Measurements from ENCODE around the gene WNT3A.
"Not testable (repeated sequence)": the region's sequence is repeated elsewhere in the genome, so short reads cannot be mapped to it uniquely, and the experiment has no call there.

WNT3A gene, protein sequence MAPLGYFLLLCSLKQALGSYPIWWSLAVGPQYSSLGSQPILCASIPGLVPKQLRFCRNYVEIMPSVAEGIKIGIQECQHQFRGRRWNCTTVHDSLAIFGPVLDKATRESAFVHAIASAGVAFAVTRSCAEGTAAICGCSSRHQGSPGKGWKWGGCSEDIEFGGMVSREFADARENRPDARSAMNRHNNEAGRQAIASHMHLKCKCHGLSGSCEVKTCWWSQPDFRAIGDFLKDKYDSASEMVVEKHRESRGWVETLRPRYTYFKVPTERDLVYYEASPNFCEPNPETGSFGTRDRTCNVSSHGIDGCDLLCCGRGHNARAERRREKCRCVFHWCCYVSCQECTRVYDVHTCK
- 0 to 0.04 reads per million in 2 donors for total RNA-seq

DNA sequence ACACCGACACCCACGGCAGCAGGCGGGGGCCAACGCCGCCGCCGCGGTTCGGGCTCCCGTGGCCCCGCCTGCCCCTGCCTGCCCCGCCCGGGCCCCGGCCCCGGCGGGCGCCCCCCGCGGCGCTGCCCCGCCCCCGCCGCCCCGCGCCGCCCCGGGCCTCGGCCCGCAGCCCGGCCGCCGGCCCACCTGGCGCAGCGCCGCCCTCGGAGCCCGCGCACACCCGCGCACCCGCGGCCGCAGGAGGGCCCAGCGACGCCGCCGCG lies at the start of gene WNT3A:
WNT3A (plus strand) TSS at position 213 of the 263 bp plus-strand sequence. CDS start 131 bp downstream, outside the sequence.
- no peak for DNase-seq

DNA sequence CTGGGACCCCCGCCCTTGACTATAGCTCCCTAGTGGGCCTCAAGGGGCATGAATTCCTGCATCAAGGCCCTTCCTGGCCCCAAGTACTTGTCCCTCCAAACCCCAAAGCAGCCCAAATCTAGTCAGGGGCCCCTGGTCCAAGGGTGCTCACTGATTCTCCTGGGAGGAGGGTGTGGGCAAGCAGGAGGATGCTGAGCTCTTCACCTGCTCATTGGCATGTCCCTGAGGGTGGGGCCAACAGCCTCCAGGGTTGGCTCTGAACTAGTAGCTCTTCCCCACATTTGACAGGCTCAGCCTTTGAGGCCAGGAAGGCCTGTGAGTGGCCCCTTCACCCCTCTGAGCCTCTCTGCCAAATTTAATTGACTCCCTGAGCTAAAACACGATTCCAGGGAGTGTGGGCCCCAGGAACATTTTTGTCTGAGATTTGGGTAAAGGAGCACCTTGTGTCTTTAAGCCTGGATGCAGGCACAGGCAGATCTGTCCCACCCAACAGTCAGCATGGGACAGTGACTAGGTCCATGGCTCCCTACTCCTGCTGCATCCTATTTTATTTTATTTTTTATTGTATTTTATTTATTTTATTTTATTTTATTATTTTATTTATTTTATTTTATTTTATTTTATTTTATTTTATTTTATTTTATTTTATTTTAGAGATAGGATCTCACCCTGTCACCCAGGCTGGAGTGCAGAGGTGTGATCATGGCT lies 48.0 kb upstream of the WNT3A start:
- no peak for DNase-seq

DNA sequence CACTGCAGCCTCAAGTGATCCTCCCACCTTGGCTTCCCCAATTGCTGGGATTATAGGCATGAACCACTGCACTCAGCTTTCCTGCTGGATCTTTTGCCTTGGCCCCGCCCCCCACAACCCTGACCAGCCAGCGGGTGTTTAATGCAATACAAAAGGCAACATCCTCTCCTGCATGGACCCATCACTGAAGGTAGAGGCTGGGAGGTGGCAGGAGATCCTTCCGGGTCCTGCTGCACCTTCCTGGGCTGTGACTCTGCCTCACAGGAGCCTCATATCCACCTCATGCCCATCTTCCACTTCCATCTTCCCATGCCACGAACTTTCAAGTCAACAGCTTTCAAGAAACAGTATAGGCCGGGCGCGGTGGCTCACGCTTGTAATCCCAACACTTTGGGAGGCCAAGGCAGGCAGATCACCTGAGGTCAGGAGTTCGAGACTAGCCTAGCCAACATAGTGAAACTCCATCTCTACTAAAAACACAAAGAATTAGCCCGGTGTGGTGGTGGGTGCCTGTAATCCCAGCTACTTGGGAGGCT lies 47.4 kb upstream of the WNT3A start:
- no peak for DNase-seq

DNA sequence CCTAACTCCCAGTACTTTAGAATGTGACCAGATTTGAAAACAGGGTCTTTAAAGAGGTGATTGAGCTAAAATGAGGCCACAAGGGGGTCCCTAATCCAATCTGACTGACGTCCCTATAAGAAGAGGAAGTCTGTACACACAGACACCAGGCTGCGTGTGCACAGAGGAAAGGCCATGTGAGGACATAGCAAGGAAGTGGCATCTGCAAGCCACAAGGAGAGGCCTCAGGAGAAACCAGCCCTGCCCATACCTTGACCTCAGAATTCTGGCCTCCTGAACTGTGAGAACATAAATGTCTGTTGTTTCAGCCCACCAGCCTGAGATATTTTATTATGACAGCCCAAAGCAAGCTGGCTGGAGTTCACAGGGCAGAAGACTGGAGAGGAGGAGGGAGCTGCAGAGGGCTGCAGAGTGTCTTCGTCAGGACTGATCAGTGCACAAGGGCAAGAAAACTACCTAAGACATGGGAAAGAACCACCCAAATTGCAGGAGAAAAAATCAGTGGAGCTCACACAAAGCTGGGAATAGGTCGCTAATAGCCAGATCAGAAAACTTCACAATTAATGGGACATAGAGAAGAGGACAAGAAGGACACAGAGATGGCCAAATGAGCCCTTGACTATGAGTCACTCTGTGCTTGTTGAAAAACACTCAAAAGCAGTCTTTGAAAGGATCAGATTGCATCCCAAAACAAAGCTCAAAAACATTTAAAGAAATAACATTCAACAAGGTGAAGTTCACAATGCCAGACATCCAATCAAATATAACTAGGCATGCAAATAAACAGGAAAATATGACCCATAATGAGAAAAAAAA lies 44.9 kb upstream of the WNT3A start:
- DNase-seq, result no peak

DNA sequence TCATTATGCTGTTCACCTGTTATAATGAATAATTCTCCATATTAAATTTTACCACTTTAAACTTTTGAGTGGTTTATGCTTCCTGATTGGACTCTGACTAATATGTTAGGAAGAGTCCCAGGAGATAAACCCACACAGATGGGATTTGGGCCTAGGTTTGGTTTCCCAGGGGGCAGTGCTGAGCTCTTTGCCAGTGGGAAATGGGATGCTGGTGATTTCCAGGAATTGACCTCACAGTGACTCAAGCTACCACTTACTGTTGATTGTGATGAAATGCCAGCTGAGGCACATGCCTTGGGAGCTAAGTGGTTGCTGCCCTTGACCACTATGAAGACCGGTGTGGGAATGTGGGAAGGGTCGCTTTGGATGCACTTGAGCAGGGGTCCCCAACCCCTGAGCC lies 40.1 kb upstream of the WNT3A start:
- not testable (repeated sequence) for DNase-seq

- DNase-seq, result not testable (repeated sequence)
Measured at GRCh38 chr1:227967815-227968214, 39.0 kb upstream of the WNT3A start.

DNA sequence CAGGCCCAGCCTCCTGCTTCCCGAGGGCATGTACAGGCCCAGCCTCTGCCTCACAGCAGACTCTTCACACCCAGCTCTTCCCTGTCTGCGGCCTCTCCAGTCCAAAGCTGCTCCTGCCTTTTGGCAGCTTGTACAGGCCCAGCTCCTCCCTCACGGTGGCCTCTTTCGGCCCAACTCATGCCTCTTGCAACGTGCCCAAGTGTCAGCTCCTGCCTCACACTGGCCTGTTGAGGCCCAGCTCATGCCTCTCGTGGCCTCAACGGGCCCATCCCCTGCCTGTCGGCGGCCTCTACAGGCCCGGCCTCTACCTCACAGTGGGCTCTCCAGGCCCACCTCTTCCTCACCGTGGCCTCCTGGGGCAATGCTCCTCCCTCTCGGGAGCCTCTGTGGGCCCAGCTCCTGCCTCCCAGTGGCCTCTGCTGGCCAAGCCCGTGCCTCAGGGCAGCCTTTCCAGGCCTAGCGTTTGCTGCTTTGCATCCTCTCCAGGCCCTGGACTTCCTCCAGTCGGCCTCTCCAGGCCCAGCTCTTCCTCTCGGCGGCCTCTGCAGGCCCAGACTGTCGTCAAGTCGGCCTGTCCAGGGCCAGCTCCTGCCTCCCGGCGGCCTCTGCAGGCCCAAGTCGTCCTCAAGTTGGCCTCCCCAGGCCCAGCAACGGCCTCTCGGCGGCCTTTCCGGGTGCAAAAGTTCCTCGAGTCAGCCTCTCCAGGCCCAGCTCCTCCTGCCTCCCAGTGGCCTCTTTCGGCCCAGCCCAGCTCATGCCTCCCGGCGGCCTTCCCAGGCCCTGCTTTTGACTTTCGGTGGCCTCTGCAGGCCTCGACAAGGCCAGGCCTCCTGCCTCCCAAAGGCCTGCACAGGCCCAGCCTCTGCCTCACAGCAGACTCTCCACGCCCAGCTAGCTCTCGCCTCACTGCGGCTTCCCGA lies 36.5 kb upstream of the WNT3A start:
- not testable (repeated sequence) for DNase-seq

DNA sequence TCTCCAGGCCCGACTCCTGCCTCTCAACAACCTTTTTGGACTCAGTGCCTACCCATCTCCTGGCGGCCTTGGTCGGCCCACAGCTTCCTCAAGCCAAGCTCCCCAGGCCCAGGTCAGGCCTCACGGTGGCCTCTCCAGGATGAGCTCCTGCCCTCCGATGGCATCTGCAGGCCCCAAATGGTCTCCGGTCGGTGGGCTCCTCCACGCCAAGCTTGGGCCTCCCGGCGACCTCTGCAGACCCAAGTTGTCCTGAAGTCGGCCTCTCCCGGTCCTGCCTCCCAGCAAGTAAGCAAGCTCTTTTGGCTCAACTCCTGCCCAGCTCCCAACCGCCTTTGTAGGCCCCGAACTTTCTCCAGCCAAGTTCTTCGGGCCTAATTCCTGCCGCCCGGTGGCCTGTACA lies 35.6 kb upstream of the WNT3A start:
- not testable (repeated sequence) for DNase-seq

DNA sequence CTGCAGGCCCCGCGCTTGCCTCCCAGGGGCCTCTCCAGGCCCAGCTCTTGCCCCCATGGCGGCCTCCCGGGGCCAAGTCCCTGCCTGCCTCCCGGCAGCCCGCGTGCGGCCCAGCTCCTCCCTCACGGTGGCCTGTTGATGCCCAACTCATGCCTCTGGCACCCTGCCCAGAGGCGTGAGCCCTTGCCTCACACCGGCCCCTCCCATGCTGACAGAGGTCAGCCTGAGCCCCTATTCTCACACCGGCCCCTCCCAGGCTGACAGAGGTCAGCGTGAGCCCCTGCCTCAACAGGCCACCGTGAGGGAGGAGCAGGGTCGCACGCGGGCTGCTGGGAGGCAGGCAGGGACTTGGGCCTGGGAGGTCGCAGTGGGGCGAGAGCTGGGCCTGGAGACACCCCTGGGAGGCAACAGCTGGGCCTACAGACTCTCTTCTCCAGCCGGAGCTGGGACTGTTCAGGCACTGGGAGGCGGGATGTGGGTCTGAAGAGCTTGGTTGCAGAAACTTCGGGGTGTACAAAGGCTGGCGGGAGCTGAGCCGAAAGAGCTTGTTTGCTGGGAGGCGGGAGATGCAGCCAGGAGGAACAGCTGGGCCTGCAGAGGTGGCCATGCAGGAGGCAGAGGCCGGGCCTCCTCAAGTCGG lies 35.0 kb upstream of the WNT3A start:
- DNase-seq, result not testable (repeated sequence)

DNA sequence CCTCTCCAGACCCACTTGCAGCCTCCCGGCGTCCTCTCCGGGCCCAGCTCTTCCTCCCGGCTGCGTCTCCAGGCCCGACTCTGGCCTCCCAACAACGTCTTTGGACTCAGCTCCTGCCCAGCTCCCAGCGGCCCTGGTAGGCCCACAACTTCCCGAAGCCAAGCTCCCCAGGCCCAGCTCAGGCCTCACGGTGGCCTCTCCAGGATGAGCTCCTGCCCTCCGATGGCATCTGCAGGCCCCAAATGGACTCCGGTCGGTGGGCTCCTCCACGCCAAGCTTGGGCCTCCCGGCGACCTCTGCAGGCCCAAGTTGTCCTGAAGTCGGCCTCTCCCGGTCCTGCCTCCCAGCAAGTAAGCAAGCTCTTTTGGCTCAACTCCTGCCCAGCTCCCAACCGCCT lies 34.5 kb upstream of the WNT3A start:
- not testable (repeated sequence) for DNase-seq

DNA sequence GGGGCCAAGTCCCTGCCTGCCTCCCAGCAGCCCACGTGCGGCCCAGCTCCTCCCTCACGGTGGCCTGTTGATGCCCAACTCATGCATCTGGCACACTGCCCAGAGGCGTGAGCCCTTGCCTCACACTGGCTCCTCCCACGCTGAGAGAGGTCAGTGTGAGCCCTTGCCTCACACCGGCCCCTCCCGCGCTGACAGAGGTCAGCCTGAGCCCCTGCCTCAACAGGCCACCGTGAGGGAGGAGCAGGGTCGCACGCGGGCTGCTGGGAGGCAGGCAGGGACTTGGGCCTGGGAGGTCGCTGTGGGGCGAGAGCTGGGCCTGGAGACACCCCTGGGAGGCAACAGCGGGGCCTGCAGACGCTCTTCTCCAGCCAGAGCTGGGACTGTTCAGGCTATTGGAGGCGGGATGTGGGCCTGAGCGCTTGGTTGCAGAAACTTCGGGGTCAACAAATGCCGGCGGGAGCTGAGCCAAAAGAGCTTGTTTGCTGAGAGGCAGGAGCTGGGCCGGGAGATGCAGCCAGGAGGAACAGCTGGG lies 33.9 kb upstream of the WNT3A start:
- not testable (repeated sequence) for DNase-seq

DNA sequence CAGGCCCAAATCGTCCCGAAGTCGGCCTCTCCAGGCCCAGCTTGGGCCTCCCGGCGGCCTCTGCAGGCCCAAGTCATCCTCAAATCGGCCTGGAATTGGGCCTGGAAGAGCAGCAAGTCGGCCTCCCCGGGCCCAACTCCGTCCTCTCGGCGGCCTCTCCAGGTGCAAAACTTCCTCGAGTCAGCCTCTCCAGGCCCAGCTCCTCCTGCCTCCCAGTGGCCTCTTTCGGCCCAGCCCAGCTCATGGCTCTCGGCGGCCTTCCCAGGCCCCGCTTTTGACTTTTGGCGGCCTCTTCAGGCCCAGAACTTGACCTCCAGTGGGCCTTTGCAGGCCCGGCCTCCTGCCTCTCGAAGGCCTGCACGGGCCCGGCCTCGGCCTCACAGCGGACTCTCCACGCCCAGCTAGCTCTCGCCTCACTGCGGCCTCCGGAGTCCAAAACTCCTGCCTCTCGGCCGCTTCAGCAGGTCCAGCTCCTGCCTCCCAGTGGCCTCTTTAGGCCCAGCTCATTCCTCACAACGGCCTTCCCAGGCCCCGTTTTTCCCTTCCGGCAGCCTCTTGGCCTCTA lies 33.0 kb upstream of the WNT3A start:
- not testable (repeated sequence) for DNase-seq

DNA sequence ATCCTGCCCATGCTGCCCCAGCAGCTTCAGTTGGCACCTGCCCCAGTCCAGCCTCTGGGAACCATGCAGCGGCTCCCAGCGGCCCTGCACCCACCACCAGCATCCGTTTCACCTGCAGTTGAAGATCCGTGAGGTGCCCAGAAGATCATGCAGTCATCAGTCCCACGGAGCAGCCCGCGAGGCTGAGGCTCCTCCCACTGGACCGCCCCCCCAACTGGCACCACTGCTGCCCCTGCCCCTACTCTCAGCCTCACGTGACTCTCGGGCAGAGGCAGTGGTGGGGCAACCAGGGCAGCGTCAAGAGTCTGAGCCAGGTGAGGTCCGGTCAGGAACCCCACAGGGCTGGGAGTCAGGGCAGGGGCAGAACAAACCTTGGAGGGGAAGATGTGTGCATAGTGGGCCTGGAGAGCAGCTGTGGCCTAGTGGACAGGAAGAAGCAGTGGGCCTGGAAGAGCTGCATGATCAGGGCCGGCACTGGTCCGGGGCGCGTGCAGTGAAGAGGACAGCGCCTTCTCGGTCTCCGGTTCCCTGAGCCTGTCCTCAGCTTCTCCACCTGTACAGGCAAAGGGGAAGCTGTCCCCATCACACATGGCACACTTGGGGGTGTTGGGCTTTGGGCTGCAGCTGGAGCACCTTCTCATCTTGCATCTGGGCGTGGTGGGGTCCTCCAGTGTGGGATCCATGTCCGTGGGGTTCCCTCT lies 31.1 kb upstream of the WNT3A start:
- DNase-seq, result not testable (repeated sequence)

DNA sequence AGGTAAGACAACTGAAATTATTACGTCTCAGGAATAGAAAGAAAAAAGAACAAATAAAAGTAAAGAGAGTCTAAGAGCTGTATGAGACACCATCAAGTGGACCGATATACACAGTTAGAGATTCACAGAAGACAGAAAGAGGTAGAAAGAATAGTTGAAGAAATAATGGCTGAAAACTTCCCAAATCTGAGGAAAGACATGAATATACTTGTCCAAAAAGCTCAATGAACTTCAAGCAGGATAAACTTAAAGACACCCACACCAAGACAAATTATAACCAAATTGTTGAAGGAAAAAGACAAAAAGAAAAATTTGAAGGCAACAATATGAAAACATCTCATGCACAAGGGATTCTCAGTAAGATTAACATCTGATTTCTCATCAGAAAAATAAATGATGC lies 19.6 kb upstream of the WNT3A start:
- DNase-seq, result no peak

DNA sequence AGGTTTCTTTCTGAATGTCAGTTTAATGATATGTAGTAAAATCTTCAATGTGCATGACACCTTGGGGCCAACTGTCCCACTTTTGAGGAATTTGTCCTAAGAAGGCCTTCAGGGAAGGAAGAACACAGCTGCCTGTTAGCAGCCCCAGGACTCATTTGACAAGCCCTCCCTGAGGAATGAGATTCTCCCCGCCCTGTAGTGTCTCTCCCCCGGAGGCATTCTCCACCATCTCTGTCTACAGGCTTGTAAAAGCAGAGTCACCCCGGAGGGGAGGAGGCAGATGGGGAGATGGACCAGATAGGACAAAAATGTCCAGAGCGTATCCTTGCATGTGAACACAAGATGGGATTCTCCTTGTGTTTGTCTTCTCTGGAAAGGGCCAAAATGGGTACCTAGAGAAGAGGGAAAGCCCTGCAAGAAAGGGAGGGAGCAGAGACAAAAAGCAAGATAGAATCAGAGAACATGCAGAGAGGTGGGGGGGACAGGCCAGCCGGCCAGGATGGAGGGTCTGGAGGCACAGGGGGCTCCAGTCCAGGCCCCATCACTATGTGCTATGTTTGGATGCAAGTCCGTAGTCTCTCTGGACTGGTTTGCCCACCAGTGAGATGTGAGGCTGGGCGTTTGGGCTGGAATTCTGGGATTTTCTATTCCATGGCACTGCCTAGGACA lies 12.0 kb upstream of the WNT3A start:
- DNase-seq, result no peak

GRCh38 chr1:227996187-227996950 lies 10.4 kb upstream of the WNT3A start:
- DNase-seq, result no peak

GRCh38 chr1:227998374-227999055 lies 8.3 kb upstream of the WNT3A start:
- no peak for DNase-seq

Data from activated gamma-delta T cell (primary cell).